ENCODE results near the gene ADIPOR2. TPM values are rescaled to one million over a fixed set of nuclear protein-coding genes. Genes with fewer than 3 reads are reported as not detected.

The ADIPOR2 gene
- total and polyA plus RNA-seq, 10 of the 15 experiments (the other 5 are each of a cell fraction or from before 2014, with no cell fraction given) = 8.6 to 65.0 (median 38.0) TPM

GRCh38 chr12:1808036-1808797, 117.3 kb downstream of the ADIPOR2 start:
- no peak overlapping the region for H3K9ac ChIP-seq (ENCODE audit: control insufficient read depth, insufficient read depth, low read length)
- no peak for FAIRE-seq
- ChIA-PET SMC1A (ENCODE audit: uncharacterized antibody, unreplicated experiment) (interaction anchor here (1.2 kb wide), 1 partner anchor 132 kb away, joined by 3 read pairs; no protein-coding TSS in a partner anchor), RAD21 (ENCODE audit: unreplicated experiment) (interaction anchor here (1.4 kb wide), 1 partner anchor 132 kb away, joined by 6 read pairs; no protein-coding TSS in a partner anchor), POLR2A (interaction anchor here (0.8 kb wide), 1 partner anchor 131 kb away, joined by 4 read pairs; no protein-coding TSS in a partner anchor), CTCF (interaction anchor here (1.4 kb wide), 1 partner anchor 18 kb away, joined by 4 read pairs; no protein-coding TSS in a partner anchor)
- no peak overlapping the region for H2AFZ ChIP-seq (ENCODE audit: control insufficient read depth, low read depth, low read length)
- no peak for ATAC-seq
- no peak overlapping the region for H3K4me3 ChIP-seq
- BruUV-seq (replicated peaks) = no TSS peak
- in situ Hi-C loops (cut with MboI) = no loop called here
- no peak overlapping the region for H3K4me2 ChIP-seq (ENCODE audit: control insufficient read depth, insufficient read depth)
- no peaks in the 10 kb centered on the region for H3K9me3 ChIP-seq (replicated peaks; ENCODE audit: control insufficient read depth, insufficient read depth, low read length)
- no peaks in the 10 kb centered on the region for H4K20me1 ChIP-seq (ENCODE audit: control insufficient read depth, insufficient read depth)
- DNase-seq (ENCODE audit: low read depth, low spot score) = no peak
- no peaks in the 10 kb centered on the region for H3K36me3 ChIP-seq (ENCODE audit: control insufficient read depth in 2 of 2, insufficient read depth in 2 of 2, low read length in 1 of 2)
- WGBS (ENCODE audit: insufficient coverage, insufficient replicate concordance, low lambda C conversion rate, missing lambda C conversion rate) = 78% methylated on average over 19 of the region's 19 CpGs
- peaks cover 3% of the 10 kb centered on the region; the same call in 1 of the 2 replicates for H3K4me1 ChIP-seq (ENCODE audit: control insufficient read depth, insufficient read depth, low read length)
- no peak for TF ChIP-seq DPF2 (IDR thresholded peaks at IDR 0.05)
- intact Hi-C loops (cut with micrococcal nuclease; ENCODE audit: unreplicated experiment) = no loop called here
- no peaks in the 10 kb centered on the region for H3K27me3 ChIP-seq (replicated peaks in 1 of 2; ENCODE audit: control insufficient read depth in 2 of 2, insufficient read depth in 2 of 2, low read length in 1 of 2)
- H3K27ac ChIP-seq (ENCODE audit: control insufficient read depth, insufficient read depth) = no peak overlapping the region
- no peaks in the 10 kb centered on the region for H3K79me2 ChIP-seq (ENCODE audit: control insufficient read depth, insufficient read depth, low read length)

GRCh38 chr12:1808798-1809480, 118.1 kb downstream of the ADIPOR2 start:
- H4K20me1 ChIP-seq (ENCODE audit: control insufficient read depth, insufficient read depth) = no peaks in the 10 kb centered on the region
- intact Hi-C loops (cut with micrococcal nuclease; ENCODE audit: unreplicated experiment) = no loop called here
- ATAC-seq (0 out of 3 replicates have a peak, but pooled peaks have one; percentile 7), DNase-seq (ENCODE audit: low read depth, low spot score) (no peak), FAIRE-seq (no peak)
- WGBS (ENCODE audit: insufficient coverage, insufficient replicate concordance, low lambda C conversion rate, missing lambda C conversion rate) = 61% methylated on average over 22 of the region's 22 CpGs
- SMC1A ChIA-PET (ENCODE audit: uncharacterized antibody, unreplicated experiment) = interaction anchor here (1.2 kb wide), 1 partner anchor 131 kb away, joined by 3 read pairs; no protein-coding TSS in a partner anchor
- H2AFZ ChIP-seq (ENCODE audit: control insufficient read depth, low read depth, low read length) = no peak overlapping the region
- H3K79me2 ChIP-seq (ENCODE audit: control insufficient read depth, insufficient read depth, low read length) = no peaks in the 10 kb centered on the region
- no peak overlapping the region for H3K27ac ChIP-seq (ENCODE audit: control insufficient read depth, insufficient read depth)
- H3K4me2 ChIP-seq (ENCODE audit: control insufficient read depth, insufficient read depth) = no peak overlapping the region
- in situ Hi-C loops (cut with MboI) = no loop called here
- no peaks in the 10 kb centered on the region for H3K27me3 ChIP-seq (replicated peaks in 1 of 2; ENCODE audit: control insufficient read depth in 2 of 2, insufficient read depth in 2 of 2, low read length in 1 of 2)
- 0 out of 2 replicates have a peak, but pooled peaks have one; percentile 13 for TF ChIP-seq IKZF1 (conservative IDR thresholded peaks at IDR 0.05)
- TF ChIP-seq EED (IDR thresholded peaks at IDR 0.05; ENCODE audit: low read depth) = no peak
- TF ChIP-seq FOS (IDR thresholded peaks at IDR 0.05; ENCODE audit: borderline replicate concordance, extremely low read depth, insufficient read length) = no peak
- TF ChIP-seq IKZF2 (IDR thresholded peaks at IDR 0.05) = no peak
- TF ChIP-seq FOXK2 (IDR thresholded peaks at IDR 0.05) = no peak
- no peak overlapping the region for H3K9ac ChIP-seq (ENCODE audit: control insufficient read depth, insufficient read depth, low read length)
- POLR2A ChIA-PET = interaction anchor here (0.8 kb wide), 1 partner anchor 132 kb away, joined by 4 read pairs; no protein-coding TSS in a partner anchor
- H3K4me1 ChIP-seq (ENCODE audit: control insufficient read depth, insufficient read depth, low read length) = peaks cover 3% of the 10 kb centered on the region; the same call in 1 of the 2 replicates
- RAD21 ChIA-PET (ENCODE audit: unreplicated experiment) = interaction anchor here (1.4 kb wide), 1 partner anchor 131 kb away, joined by 6 read pairs; no protein-coding TSS in a partner anchor
- H3K36me3 ChIP-seq (ENCODE audit: control insufficient read depth in 2 of 2, insufficient read depth in 2 of 2, low read length in 1 of 2) = no peaks in the 10 kb centered on the region
- BruUV-seq (replicated peaks) = no TSS peak
- no peaks in the 10 kb centered on the region for H3K9me3 ChIP-seq (replicated peaks; ENCODE audit: control insufficient read depth, insufficient read depth, low read length)
- H3K4me3 ChIP-seq = no peak overlapping the region
- CTCF ChIA-PET = interaction anchor here (1.4 kb wide), 1 partner anchor 19 kb away, joined by 4 read pairs; no protein-coding TSS in a partner anchor

All from GM12878 (cell line).